ENCODE data around the gene INO80E. TPM values are rescaled to one million over a fixed set of nuclear protein-coding genes. Genes with fewer than 3 reads are reported as not detected.

Gene INO80E
- total and polyA plus RNA-seq, 2 of the 8 experiments (the other 6 are each of a cell fraction or from before 2014, with no cell fraction given), result 43.0 to 91.2 TPM

GRCh38 chr16:29968205-29968604, 27.8 kb upstream of the INO80E start:
- Histone ChIP-seq H3K4ac (replicated peaks; ENCODE audit: insufficient read length, low read depth, low read length) (no peak overlapping the region), H3K9ac (replicated peaks in 1 of 4; ENCODE audit: extremely low read depth in 1 of 4, low read depth in 3 of 4, low read length in 3 of 4) (no peak overlapping the region), H3K56ac (replicated peaks; ENCODE audit: insufficient read length, low read depth, low read length) (no peak overlapping the region), H2AK5ac (ENCODE audit: low read depth, low read length) (no peak overlapping the region), H3K4me1 (replicated peaks in 1 of 4; ENCODE audit: control insufficient read depth in 3 of 4, insufficient read depth in 4 of 4, low read length in 3 of 4) (no peaks in the 10 kb centered on the region), H3K79me1 (ENCODE audit: low read depth, low read length) (no peaks in the 10 kb centered on the region), H4K91ac (replicated peaks; ENCODE audit: insufficient read length, low read length) (no peak overlapping the region), H2AFZ (ENCODE audit: low read length) (no peak overlapping the region), H3K14ac (ENCODE audit: insufficient read length) (no peak overlapping the region), H4K5ac (ENCODE audit: insufficient read length, low read depth, low read length) (no peak overlapping the region), H3K4me3 (ENCODE audit: extremely low read depth in 1 of 4, insufficient read depth in 2 of 4, low read depth in 3 of 4, low read length in 4 of 4) (no peak overlapping the region), H3K23me2 (ENCODE audit: low read depth, low read length) (no peaks in the 10 kb centered on the region), H4K8ac (ENCODE audit: extremely low read depth, insufficient read depth, low read length) (no peak overlapping the region), H3K23ac (ENCODE audit: insufficient read length) (no peak overlapping the region), H4K20me1 (replicated peaks in 1 of 2; ENCODE audit: control insufficient read depth in 1 of 2, insufficient read depth in 2 of 2, low read length in 2 of 2) (no peaks in the 10 kb centered on the region), H2BK15ac (ENCODE audit: low read length) (no peak overlapping the region), H2BK5ac (ENCODE audit: low read depth, low read length) (no peak overlapping the region), H2BK20ac (ENCODE audit: low read length) (no peak overlapping the region), H3K27me3 (replicated peaks in 1 of 4; ENCODE audit: control insufficient read depth in 3 of 4, extremely low read depth in 1 of 4, insufficient read depth in 3 of 4, low read length in 3 of 4) (peaks cover 2 to 10% (median 9%) of the 10 kb centered on the region in 4 experiments), H2BK12ac (ENCODE audit: low read depth, low read length) (no peak overlapping the region), H3K79me2 (ENCODE audit: control insufficient read depth in 1 of 2, insufficient read depth in 2 of 2, low read length in 2 of 2) (no peaks in the 10 kb centered on the region), H2BK120ac (replicated peaks; ENCODE audit: low read depth, low read length) (no peak overlapping the region), H3K36me3 (ENCODE audit: control insufficient read depth in 2 of 4, insufficient read depth in 4 of 4, low read length in 3 of 4) (peaks cover 0 to 20% (median 9%) of the 10 kb centered on the region in 4 experiments; a peak in 5 of 8 replicates), H3K27ac (ENCODE audit: low read depth, low read length) (no peak overlapping the region), H3K4me2 (ENCODE audit: insufficient read depth in 1 of 2, low read depth in 2 of 2, low read length in 2 of 2) (no peak overlapping the region), H3K9me3 (ENCODE audit: insufficient read depth in 2 of 2, low read depth in 1 of 2, low read length in 1 of 2) (peaks cover 11% of the 10 kb centered on the region in 2 experiments), H3K18ac (ENCODE audit: extremely low read depth, low read length) (no peak overlapping the region)
- WGBS, 2 experiments (ENCODE audit: extremely low coverage in 1 of 2, insufficient coverage in 1 of 2, insufficient read length in 1 of 2, insufficient replicate concordance in 2 of 2, low coverage in 1 of 2, low lambda C conversion rate in 2 of 2, missing lambda C conversion rate in 1 of 2), result 86% methylated on average over 4 of the region's 4 CpGs; no CpG with 5 or more reads in 1 of the 2 experiments
- POLR2A ChIA-PET (ENCODE audit: partially characterized antibody), result no interaction called here
- FAIRE-seq, result no peak
- CTCF ChIA-PET (ENCODE audit: partially characterized antibody), result no interaction called here
- no peak for DNase-seq (ENCODE audit: low read depth in 1 of 2, low spot score in 2 of 2)
- no peak for TF ChIP-seq ASH2L (IDR thresholded peaks at IDR 0.05; ENCODE audit: low read length)
- TF ChIP-seq, protein P1, sequence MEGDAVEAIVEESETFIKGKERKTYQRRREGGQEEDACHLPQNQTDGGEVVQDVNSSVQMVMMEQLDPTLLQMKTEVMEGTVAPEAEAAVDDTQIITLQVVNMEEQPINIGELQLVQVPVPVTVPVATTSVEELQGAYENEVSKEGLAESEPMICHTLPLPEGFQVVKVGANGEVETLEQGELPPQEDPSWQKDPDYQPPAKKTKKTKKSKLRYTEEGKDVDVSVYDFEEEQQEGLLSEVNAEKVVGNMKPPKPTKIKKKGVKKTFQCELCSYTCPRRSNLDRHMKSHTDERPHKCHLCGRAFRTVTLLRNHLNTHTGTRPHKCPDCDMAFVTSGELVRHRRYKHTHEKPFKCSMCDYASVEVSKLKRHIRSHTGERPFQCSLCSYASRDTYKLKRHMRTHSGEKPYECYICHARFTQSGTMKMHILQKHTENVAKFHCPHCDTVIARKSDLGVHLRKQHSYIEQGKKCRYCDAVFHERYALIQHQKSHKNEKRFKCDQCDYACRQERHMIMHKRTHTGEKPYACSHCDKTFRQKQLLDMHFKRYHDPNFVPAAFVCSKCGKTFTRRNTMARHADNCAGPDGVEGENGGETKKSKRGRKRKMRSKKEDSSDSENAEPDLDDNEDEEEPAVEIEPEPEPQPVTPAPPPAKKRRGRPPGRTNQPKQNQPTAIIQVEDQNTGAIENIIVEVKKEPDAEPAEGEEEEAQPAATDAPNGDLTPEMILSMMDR (IDR thresholded peaks at IDR 0.05; ENCODE audit: control extremely low read depth in 1 of 3, insufficient read depth in 1 of 3, low read depth in 1 of 3, low read length in 3 of 3), result no peak
- TF ChIP-seq, protein P2, sequence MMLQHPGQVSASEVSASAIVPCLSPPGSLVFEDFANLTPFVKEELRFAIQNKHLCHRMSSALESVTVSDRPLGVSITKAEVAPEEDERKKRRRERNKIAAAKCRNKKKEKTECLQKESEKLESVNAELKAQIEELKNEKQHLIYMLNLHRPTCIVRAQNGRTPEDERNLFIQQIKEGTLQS (IDR thresholded peaks at IDR 0.05; ENCODE audit: insufficient read depth, low read depth, low read length), result no peak
- TF ChIP-seq SRF (IDR thresholded peaks at IDR 0.05; ENCODE audit: low read depth, low read length), result no peak
- no peak for TF ChIP-seq HDAC2 (IDR thresholded peaks at IDR 0.05; ENCODE audit: borderline replicate concordance in 1 of 2, low read depth in 2 of 2, low read length in 2 of 2)
- no peak for TF ChIP-seq HDAC6 (IDR thresholded peaks at IDR 0.05; ENCODE audit: low read depth, low read length)
- no peak for TF ChIP-seq CTBP2 (IDR thresholded peaks at IDR 0.05; ENCODE audit: borderline replicate concordance, insufficient read depth, insufficient read length, low read length)
- TF ChIP-seq JUND (IDR thresholded peaks at IDR 0.05; ENCODE audit: low read length), result no peak
- no peak for TF ChIP-seq ZNF274 (IDR thresholded peaks at IDR 0.05; ENCODE audit: borderline replicate concordance, extremely low read depth, low read length)
- no peak for TF ChIP-seq SP1 (IDR thresholded peaks at IDR 0.05; ENCODE audit: low read depth, low read length)
- no peak for TF ChIP-seq NRF1 (IDR thresholded peaks at IDR 0.05; ENCODE audit: low read depth, low read length)
- TF ChIP-seq TAF1 (IDR thresholded peaks at IDR 0.05; ENCODE audit: low read depth, low read length), result no peak
